GM12878 (cell line): ENCODE measurements around the gene LENG9.

Experiments used
- CHD2 ChIP-seq: IDR thresholded peaks from 2 replicates; pipeline ENCODE4 v1.6.1; 2011; ENCODE audit warnings: low read depth, low read length, improper control_type of control experiment, borderline replicate concordance
- CTCF ChIP-seq, 3 experiments: IDR thresholded peaks in 2 of 3; conservative IDR thresholded peaks in 1 of 3; 2 replicates each; pipeline ENCODE4 v1.5.1; 2011; ENCODE audit warnings: low read depth in 3 of 3, low read length in 3 of 3, mild to moderate bottlenecking in 3 of 3, control low read depth in 2 of 3, moderate library complexity in 2 of 3, inconsistent platforms in 1 of 3, mixed read lengths in 1 of 3; ENCODE audit not compliant: control insufficient read depth in 2 of 3, insufficient read depth in 1 of 3; ENCODE audit errors: extremely low read depth in 1 of 3
- DPF2 ChIP-seq: fragments of 450-650 bp; IDR thresholded peaks from 2 replicates; pipeline ENCODE4 v1.6.1; 2017; ENCODE audit warnings: mild to moderate bottlenecking
- JUND ChIP-seq: IDR thresholded peaks from 2 replicates; pipeline ENCODE4 v1.6.1; 2012; ENCODE audit warnings: low read depth, mild to moderate bottlenecking, low read length, improper control_type of control experiment, moderate library complexity
- MXI1 ChIP-seq: fragments of 150-350 bp; IDR thresholded peaks from 2 replicates; pipeline ENCODE4 v1.6.1; 2011; ENCODE audit warnings: low read depth, mild to moderate bottlenecking, inconsistent platforms, low read length, improper control_type of control experiment
- MYC ChIP-seq: IDR thresholded peaks from 2 replicates; pipeline ENCODE4 v1.6.1; 2011; ENCODE audit warnings: mild to moderate bottlenecking, low read length, moderate library complexity, inconsistent platforms; ENCODE audit not compliant: insufficient read depth, insufficient replicate concordance, insufficient read length, severe bottlenecking
- POLR2A ChIP-seq: IDR thresholded peaks from 2 replicates; pipeline ENCODE4 v1.6.1; 2011; ENCODE audit warnings: low read depth, mild to moderate bottlenecking, low read length
- POLR2AphosphoS5 ChIP-seq: IDR thresholded peaks from 2 replicates; pipeline ENCODE4 v1.6.1; 2011; ENCODE audit warnings: mild to moderate bottlenecking, low read length, inconsistent platforms
- SIX5 ChIP-seq: IDR thresholded peaks from 2 replicates; pipeline ENCODE4 v1.6.1; 2011; ENCODE audit warnings: mild to moderate bottlenecking, low read depth, low read length, moderate library complexity; ENCODE audit not compliant: severe bottlenecking

DNA sequence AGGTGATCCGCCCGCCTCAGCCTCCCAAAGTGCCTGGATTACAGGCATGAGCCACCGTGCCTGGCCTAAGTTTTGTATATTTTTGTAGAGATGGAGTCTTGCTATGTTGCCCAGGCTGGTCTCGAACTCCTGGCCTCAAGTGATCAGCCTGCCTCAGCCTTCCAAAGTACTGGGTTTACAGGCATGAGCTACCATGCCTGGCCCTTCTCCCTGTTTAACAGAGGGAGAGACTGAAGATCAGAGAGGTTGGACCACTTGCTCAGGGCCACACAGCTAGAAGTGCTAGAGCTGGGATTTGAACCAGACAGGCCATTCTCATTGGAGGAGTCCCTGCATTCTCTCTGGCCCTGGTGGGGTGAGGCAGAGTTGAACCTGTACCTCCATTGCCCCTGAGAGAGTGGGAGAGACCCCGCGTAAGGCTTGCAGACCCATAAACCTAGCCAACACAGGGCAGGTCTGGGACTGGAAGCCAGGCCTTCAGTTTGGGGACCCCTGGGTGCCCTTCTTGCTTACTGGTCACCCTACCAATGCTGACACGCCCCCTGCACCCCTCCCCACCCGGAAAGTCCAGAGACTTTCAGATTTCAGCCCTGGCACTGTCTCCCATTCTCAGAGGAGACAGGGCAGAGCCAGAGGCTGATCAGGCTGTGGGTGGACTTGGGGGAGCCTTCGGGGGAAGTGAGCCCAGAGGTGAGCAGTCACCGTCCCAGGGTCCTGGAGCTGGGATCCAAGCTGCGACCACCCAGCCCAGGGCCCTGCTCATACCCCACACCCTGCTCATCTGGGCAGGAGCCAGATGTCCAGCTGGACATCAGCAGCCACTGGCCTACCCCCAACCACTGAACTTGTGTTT lies 35.0 kb downstream of the LENG9 start:
- TF ChIP-seq CTCF (IDR thresholded peaks at IDR 0.05 in 2 of 3, conservative IDR thresholded peaks at IDR 0.05 in 1 of 3; ENCODE audit: control insufficient read depth in 2 of 3, extremely low read depth in 1 of 3, insufficient read depth in 1 of 3, low read depth in 3 of 3, low read length in 3 of 3) (no peak), DPF2 (no peak), MXI1 (no peak), SIX5 (no peak), POLR2A (0 out of 2 replicates have a peak, but pooled peaks have one; percentile 15), MYC (no peak), JUND (no peak), CHD2 (no peak), POLR2AphosphoS5 (no peak)
